Measurements from ENCODE around the gene E2F2. TPM values are rescaled to one million over a fixed set of nuclear protein-coding genes. Genes with fewer than 3 reads are reported as not detected.
A peak's percentile ranks its signal among the peaks of the same experiment; 100 is the strongest.

E2F2 gene
- polyA plus RNA-seq, 1 donor from 2014 or later, result 2.2 TPM

DNA sequence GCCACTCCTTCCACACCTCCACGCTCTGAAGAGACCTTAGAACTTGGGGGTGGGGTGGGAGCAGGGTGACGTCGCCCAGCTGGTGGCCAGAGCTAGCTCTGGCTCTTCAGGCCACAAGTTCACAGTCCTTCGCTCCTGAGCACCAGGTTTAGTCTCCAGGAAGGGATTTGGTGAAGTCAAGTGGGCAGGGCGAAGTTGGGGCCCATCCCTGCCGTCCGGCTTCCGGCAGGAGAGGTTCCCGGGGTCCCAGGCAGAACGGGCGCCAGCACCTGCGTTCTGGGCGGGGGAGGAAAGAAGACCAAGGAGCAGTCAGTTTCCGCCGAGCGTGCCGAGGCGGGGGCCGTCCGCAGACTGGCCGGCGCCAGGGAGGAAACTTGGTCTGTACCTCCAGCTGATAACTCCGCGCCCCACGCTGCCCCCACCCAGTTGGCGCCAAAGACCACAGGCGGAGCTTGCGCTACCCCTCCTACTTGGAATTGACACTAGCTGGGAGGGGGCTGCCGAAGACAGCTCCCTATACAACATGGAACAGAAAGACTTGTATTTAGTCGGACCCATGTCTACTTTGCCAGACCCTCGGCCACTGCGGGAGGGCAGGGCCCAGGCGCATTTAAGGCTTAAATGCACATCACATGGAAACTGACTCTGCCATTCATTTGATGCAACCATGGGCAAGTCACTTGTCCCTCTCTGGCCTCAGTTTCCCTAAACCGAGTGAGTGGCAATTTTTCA lies 27.3 kb upstream of the E2F2 start:
- Mint-ChIP-seq H3K4me3 (peak overlapping the region; percentile 89 to 98 (median 94)), H3K27me3 (no peaks in the 10 kb centered on the region), H3K4me1 (peaks cover 50 to 71% (median 61%) of the 10 kb centered on the region in 3 donors), H3K36me3 (peaks cover 2% of the 10 kb centered on the region), H3K27ac (peak overlapping the region; percentile 89 to 100 (median 98)), H3K9me3 (no peaks in the 10 kb centered on the region)

DNA sequence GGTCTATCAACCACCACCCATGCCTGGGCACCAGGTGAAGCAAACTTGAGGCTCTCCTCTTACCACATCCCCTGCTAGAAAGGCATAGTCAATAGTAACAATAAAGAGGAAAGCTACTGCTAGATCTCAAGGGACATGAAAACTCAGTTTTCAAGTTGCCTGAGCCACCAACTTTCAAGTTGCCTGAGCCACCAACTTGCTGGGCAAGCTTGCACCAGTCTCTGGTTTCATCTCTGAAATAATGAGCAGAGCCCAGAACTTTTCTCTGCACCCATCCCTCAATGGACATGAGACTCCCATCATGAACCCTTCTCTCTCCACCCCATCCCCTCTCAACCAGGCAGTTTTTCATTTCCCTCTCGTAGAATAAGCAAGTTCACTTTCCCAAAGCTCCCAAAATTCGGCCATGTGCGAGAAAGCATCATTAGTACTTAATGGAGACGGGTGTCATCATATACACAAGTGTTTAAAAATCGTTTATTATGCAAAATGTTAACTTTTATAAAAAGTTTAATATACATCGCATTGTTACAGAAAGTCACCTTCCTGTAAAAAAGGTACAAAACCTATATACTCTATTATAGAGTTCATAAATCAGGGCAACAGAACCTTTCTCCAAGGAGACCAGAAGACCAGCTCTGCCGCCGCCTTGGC lies 26.6 kb upstream of the E2F2 start:
- Mint-ChIP-seq H3K27ac (peak overlapping the region; percentile 89 to 100 (median 98)), H3K4me3 (peak overlapping the region; percentile 89 to 98 (median 94)), H3K9me3 (no peaks in the 10 kb centered on the region), H3K36me3 (peaks cover 2% of the 10 kb centered on the region), H3K27me3 (no peaks in the 10 kb centered on the region), H3K4me1 (peaks cover 50 to 68% (median 58%) of the 10 kb centered on the region in 3 donors)

DNA sequence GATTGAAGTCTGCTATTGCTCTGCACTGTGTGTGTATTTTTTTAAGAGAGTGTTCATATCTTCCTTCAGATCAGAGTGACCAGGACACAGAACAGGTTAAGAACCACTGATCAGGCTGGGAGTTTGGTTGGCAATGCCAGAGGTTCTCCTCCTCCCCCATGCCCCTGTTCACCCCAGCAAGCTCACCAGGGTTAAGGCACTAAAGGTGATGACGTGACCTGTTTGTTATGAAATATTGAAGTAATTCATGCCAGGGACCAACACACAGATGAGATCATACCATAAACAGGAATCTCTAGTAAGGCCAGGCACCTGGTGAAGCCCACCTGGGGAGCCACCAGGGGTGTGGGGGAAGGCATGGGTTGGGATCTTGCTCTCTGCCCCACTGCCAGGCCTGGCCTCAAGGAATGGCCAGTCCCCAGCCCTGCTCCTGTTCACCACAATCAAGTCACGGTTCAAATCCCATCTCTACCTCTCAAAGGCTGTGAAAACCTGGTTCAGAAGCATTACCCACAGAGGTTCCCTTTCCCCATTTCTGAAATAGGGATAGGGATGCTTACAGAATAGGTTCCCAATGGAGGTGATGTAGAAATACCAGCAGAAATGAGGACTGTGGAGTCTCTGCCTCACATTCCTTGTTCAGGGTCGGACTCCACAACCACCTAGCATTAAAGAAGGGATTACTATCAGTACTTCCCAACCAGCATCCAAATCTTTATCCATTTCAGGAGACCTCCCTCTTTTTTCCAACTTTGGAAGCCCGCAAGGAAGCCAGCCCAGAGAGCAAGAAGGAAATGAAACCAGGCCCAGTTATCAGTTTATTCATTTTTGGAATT lies 25.8 kb upstream of the E2F2 start:
- H3K4me3 Mint-ChIP-seq, result peak overlapping the region; percentile 89 to 98 (median 94)
- peaks cover 50 to 63% (median 53%) of the 10 kb centered on the region in 3 donors for H3K4me1 Mint-ChIP-seq
- peak overlapping the region; percentile 89 to 100 (median 98) for H3K27ac Mint-ChIP-seq
- no peaks in the 10 kb centered on the region for H3K9me3 Mint-ChIP-seq
- H3K36me3 Mint-ChIP-seq, result peaks cover 2% of the 10 kb centered on the region
- H3K27me3 Mint-ChIP-seq, result no peaks in the 10 kb centered on the region

DNA sequence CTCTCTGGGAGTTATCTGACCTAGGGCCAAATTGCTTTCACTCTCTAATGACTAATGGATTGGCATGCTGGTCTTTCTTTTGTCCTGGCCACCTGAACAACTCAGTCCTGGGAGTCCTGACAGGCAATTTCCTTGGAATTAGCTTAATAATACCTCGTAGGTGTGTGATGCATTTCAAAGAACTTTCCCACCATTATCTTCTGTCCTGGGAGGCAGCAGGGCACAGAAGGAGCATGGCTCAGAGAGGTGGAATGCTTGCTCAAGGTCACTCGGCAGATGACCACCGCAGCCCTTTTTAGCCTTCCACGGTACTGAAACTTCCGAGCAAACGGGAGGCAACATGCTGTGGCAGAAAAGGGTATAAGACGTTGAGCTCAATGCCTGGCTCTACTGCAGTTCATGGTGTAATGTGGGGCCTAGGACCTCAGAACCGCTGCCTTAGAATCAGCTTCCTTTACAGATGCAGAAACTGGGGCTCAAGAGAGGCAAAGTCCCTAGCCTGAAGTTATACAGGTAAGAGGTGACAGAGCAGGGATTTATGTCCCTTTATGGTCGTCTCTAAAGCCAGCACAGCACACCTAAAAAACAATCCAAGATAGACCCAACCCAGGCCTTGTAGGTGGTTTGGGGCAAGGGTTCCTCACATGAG lies 25.1 kb upstream of the E2F2 start:
- H3K36me3 Mint-ChIP-seq, result peaks cover 2% of the 10 kb centered on the region
- peaks cover 48 to 60% (median 48%) of the 10 kb centered on the region in 3 donors for H3K4me1 Mint-ChIP-seq
- no peaks in the 10 kb centered on the region for H3K27me3 Mint-ChIP-seq
- H3K4me3 Mint-ChIP-seq, result peak overlapping the region; percentile 89 to 98 (median 94)
- H3K27ac Mint-ChIP-seq, result peak overlapping the region in 2 of 3 donors; percentile 98 to 100
- H3K9me3 Mint-ChIP-seq, result no peaks in the 10 kb centered on the region

DNA sequence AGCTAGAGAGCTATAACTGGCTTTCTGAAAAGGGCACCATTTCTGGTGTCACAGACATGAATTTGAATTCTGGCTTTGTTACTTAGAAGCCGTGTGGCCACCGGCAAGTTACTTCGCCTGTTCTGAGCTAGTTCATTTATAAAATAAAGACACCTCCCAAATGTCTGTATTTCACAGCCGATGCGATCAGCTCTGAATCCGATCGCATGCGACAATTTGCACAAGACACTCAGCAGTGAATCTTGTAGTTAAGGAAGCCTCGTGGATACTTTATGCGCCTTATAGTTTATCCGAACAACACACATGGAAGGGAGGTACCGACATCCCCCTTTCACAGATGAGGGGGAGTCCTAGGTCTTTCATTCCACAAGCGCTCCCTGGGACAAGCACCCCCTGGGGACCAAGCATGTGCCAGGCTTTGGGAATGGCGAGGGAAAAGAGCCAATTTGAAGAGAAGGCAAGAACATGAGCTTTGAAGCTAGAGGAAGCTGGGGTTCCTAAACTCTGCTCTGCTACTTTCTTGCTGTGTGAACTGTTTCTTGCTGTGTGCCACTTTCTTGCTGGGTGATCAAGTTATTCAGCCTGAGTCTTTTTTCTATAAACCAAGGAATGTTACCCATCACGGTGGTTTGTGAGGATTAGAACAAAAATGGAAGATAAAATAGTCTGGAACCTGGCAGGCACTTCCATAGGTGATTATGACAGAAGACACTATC lies 24.4 kb upstream of the E2F2 start:
- H3K36me3 Mint-ChIP-seq, result peaks cover 2% of the 10 kb centered on the region
- H3K27me3 Mint-ChIP-seq, result no peaks in the 10 kb centered on the region
- peaks cover 43 to 59% (median 44%) of the 10 kb centered on the region in 3 donors for H3K4me1 Mint-ChIP-seq
- no peaks in the 10 kb centered on the region for H3K9me3 Mint-ChIP-seq
- peak overlapping the region; percentile 93 to 100 (median 98) for H3K27ac Mint-ChIP-seq
- H3K4me3 Mint-ChIP-seq, result peak overlapping the region; percentile 89 to 98 (median 94)

DNA sequence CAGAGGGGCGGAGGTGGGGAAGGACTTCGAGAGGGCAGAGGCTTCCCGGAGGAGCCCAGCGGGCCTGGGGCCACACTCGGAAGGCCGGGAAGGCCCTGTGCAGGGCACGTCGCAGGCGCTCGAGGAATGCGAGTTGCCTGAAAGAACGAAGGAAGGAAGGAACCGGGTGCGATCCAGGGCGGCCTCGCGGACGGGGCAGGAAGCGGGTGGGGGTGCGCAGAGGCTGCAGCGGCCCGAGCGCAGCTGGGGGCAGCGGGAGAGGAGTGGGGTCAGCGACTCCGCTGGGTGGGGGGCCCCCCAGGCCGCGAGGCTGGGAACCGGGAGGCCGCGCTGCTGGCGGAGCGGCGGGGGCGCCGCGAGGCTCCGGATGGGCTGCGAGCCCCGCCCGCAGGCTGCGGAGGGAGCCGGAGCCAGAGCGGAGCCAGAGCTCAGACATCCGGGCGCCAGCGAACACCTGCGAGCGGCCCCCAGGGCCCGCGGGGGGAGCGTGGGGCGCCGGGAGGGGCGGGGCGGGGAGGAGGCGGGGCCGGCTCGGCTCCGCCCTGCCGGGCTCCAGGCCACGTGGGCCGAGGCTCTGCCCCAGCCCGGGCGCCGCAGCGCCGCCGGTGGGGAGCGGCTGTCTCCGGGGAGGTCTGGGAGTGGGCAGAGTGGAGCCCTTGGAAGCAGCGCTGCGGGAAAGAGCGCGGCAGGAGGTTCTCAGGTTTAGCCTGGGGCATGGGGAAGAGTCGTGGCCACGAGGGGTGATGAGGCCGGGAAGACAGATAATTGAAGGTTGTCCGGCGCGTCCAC lies 23.6 kb upstream of the E2F2 start:
- Mint-ChIP-seq H3K27ac (peak overlapping the region; percentile 98 to 100 (median 99)), H3K9me3 (no peaks in the 10 kb centered on the region), H3K36me3 (peaks cover 2% of the 10 kb centered on the region), H3K4me3 (peak overlapping the region; percentile 90 to 98 (median 95)), H3K27me3 (no peaks in the 10 kb centered on the region), H3K4me1 (peaks cover 38 to 52% (median 38%) of the 10 kb centered on the region in 3 donors)

DNA sequence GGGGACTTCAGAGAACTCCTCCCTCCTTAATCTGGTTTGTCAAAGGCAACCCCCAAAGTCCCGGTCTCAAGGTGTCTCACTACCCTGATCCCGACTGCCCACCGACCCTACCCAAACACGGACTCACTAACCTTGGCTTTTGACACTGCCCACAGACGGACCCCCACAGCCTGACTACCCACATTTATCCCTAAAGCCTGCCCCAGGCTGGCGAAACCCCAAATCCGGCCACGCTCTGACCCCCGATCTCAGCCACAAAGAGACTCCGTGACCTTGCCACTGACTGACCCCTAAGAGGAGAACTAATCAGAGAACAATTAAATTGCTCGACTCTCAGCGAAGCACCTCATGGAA lies 23.1 kb upstream of the E2F2 start:
- Mint-ChIP-seq H3K27ac (peak overlapping the region; percentile 95 to 100 (median 99)), H3K9me3 (no peaks in the 10 kb centered on the region), H3K4me3 (peak overlapping the region; percentile 90 to 96 (median 94)), H3K36me3 (peaks cover 2% of the 10 kb centered on the region), H3K27me3 (no peaks in the 10 kb centered on the region), H3K4me1 (peaks cover 38 to 49% (median 40%) of the 10 kb centered on the region in 3 donors)

DNA sequence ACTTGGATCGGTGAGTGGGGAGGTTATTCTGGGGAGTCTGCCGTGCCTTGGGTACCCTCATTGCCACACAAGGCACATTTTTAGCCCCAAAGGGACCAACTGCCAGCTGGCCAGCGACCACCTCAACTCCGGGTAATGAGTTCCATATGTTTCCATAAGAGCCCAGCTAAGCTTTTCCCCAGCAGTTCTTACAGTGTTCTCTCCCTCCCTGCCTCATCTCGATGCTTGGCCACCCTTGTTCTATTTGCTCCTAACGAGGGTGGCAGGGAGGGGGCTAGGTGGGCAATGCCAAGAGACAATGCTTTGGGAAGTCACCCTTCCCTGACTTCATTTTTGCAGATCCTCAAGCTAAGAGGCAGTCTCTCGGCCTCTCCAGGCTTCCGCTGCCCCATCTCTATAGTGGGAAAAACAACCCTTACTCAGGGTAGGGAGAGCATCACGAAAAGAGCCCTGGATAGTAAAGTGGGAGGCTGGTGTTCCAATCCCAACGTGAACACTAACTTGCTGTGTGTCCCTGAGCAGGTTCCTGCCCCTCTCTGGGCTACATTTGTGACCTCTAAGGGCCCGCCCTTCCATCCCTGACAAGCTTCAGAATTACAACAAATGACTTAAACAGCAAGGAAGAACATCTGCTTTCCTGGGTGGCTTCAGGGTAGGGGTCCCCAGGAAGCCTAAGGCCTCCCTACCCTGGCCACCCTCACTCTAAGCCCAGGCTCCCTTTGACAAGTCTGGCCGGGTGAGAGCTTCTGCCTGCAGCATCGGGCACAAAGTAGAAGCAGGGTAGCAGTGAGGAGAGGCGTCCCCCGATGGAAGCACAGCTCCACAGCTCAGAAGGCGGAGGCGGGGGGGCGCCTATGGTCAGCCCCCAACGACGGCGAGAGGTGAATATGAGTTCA lies 22.4 kb upstream of the E2F2 start:
- Mint-ChIP-seq H3K9me3 (no peaks in the 10 kb centered on the region), H3K27me3 (no peaks in the 10 kb centered on the region), H3K36me3 (peaks cover 2% of the 10 kb centered on the region), H3K27ac (peak overlapping the region; percentile 95 to 100 (median 99)), H3K4me1 (peaks cover 44 to 53% (median 46%) of the 10 kb centered on the region in 3 donors), H3K4me3 (peak overlapping the region; percentile 90 to 96 (median 94))

DNA sequence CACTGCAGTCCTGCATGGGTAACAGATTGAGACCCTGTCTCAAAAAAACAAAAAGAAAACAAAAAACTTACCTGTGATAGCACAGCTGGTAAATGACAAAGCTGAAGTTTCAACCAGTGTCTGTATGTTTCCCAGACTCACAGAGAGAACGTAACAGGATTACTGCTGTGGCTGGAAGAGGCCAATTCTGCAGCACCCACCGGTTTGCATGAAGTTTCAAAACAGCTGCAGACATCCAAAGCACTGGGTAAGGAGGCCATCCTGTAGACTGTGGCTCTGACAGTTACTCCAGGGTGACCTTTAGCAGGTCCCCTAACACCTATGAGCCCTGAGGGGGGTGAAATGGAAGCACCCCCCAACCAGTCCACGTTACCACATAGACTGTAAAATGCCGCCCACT lies 20.8 kb upstream of the E2F2 start:
- Mint-ChIP-seq H3K9me3 (no peaks in the 10 kb centered on the region), H3K4me1 (peaks cover 38 to 44% (median 43%) of the 10 kb centered on the region in 3 donors), H3K27ac (peak overlapping the region; percentile 31 to 46 (median 43))

DNA sequence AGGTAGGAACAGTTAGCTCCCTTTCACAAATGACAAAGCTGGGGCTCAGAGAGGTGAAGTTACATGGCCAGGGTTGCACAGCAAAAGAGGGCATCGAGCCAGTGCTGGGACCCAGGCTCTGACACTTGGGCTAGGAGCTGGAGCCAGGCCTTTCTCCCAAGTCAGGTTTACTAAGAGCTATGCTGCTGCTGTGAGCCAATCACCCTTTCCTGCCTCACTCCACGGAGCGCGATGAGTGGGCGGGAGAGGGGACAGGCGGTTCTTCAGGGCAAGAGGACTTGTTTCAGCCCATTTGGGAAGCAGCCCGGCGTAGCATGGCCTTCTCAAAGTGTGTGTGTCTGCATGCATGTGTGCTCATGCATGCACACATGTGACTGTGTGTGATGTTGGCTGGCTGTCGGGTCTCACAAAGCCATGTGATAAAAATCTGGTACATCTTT lies 17.7 kb upstream of the E2F2 start:
- Mint-ChIP-seq H3K4me1 (peaks cover 20 to 31% (median 21%) of the 10 kb centered on the region in 3 donors), H3K27ac (peak overlapping the region in 1 of 3 donors; percentile 92), H3K4me3 (peak overlapping the region in 1 of 4 donors; percentile 50), H3K9me3 (no peaks in the 10 kb centered on the region), H3K36me3 (no peaks in the 10 kb centered on the region), H3K27me3 (no peaks in the 10 kb centered on the region)

More for the DNA sequence above, 20.8 kb upstream of the E2F2 start:
- H3K36me3 Mint-ChIP-seq, result peaks cover 2% of the 10 kb centered on the region
- H3K4me3 Mint-ChIP-seq, result peak overlapping the region in 1 of 4 donors; percentile 44
- H3K27me3 Mint-ChIP-seq, result no peaks in the 10 kb centered on the region

DNA sequence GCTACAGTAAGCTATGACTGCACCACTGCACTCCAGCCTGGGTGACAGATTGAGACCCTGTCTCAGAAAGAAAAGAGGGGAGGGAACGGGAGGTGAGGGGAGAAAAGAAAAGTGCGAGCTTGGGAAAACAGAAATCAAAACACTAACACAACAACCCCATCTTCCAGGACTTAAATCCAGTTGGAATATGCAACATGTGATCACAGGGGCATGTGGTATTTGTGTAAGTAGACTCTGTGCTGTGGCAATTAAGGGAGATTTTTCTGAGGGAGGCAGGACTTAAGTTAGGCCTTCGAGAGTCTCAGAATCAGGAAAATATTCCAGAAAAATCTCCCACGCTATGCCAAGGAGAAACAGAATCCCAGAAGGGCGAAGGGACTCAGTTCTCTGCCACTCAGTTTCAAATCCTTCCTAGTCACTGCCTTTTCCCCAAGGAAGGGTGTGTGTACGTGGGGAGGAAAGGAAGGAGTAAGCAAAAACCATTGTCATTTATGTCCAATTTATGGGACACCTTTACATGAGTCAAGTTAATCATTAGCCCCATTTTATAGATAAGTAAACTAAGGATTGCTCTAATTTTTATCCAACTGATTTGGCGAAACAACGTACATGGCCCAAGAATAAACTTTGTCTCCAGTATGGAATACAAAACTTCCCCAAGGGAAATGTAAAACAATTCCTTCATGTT lies 16.0 kb upstream of the E2F2 start:
- H3K27me3 Mint-ChIP-seq, result no peaks in the 10 kb centered on the region
- no peak overlapping the region for H3K4me3 Mint-ChIP-seq
- H3K27ac Mint-ChIP-seq, result no peak overlapping the region
- peaks cover 17 to 24% (median 20%) of the 10 kb centered on the region in 3 donors for H3K4me1 Mint-ChIP-seq
- no peaks in the 10 kb centered on the region for H3K36me3 Mint-ChIP-seq
- H3K9me3 Mint-ChIP-seq, result no peaks in the 10 kb centered on the region

DNA sequence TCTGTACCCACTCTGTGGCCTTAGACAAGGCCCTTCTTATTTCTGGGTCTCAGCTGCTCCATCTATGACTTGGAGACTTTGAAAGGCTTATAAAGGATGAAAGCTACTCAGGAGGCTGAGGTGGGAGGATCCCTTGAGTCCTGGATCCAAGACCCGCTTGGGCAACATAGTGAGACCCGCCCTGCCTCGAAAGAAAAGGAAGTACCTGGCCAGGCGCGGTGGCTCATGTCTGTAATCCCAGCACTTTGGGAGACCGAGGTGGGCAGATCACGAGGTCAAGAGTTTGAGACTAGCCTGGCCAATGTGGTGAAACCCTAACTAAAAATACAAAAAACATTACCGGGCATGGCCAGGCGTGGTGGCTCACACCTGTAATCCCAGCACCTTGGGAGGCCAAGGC lies 14.8 kb upstream of the E2F2 start:
- Mint-ChIP-seq H3K36me3 (no peaks in the 10 kb centered on the region), H3K27me3 (no peaks in the 10 kb centered on the region), H3K27ac (no peak overlapping the region), H3K9me3 (no peaks in the 10 kb centered on the region), H3K4me3 (no peak overlapping the region), H3K4me1 (peaks cover 11 to 21% (median 20%) of the 10 kb centered on the region in 3 donors)
